GM23338 (cell line): ENCODE measurements around the gene RPL10A. TPM values are rescaled to one million over a fixed set of nuclear protein-coding genes. Genes with fewer than 3 reads are reported as not detected.

ENCODE experiments used
- ATAC-seq: fragments of 200-7000 bp; cut with Tn5 transposase; 3 replicates; pipeline ENCODE4 v1.9.1; 2020
- DNase-seq: peaks from one replicate; pipeline ENCODE4 v3.0.0-alpha.2; 2015; ENCODE audit warnings: low spot score
- H2AFZ ChIP-seq: fragments of 200-600 bp; sonication (generic); 2 replicates; pipeline ENCODE4 v1.8.0; 2016; ENCODE audit warnings: antibody characterized with exemption, mild to moderate bottlenecking, moderate library complexity
- H3F3A ChIP-seq: fragments of 200-600 bp; sonication (generic); replicated peaks from 2 replicates; pipeline ENCODE4 v1.8.0; 2017; ENCODE audit warnings: antibody characterized with exemption, mixed run types, low read depth
- H3K27ac ChIP-seq: fragments of 200-600 bp; sonication (generic); 2 replicates; pipeline ENCODE4 v1.6.1; 2016; ENCODE audit warnings: low read depth
- H3K27me3 ChIP-seq: fragments of 200-600 bp; sonication (generic); 2 replicates; pipeline ENCODE4 v1.8.0; 2016; ENCODE audit warnings: mild to moderate bottlenecking, mixed run types, moderate library complexity; ENCODE audit not compliant: insufficient read depth
- H3K36me3 ChIP-seq: fragments of 200-600 bp; sonication (generic); 2 replicates; pipeline ENCODE4 v1.8.0; 2016; ENCODE audit warnings: mild to moderate bottlenecking; ENCODE audit not compliant: insufficient read depth
- H3K4me1 ChIP-seq: fragments of 200-600 bp; sonication (generic); 2 replicates; pipeline ENCODE4 v1.8.0; 2016; ENCODE audit warnings: mild to moderate bottlenecking, moderate library complexity; ENCODE audit not compliant: insufficient read depth
- H3K4me2 ChIP-seq: fragments of 200-600 bp; sonication (generic); 2 replicates; pipeline ENCODE4 v1.7.1; 2017; ENCODE audit warnings: mixed run types
- H3K4me3 ChIP-seq: fragments of 200-600 bp; sonication (generic); 2 replicates; pipeline ENCODE4 v1.6.1; 2016; ENCODE audit warnings: mixed run types
- H3K79me2 ChIP-seq: fragments of 200-600 bp; sonication (generic); replicated peaks from 2 replicates; pipeline ENCODE4 v1.8.0; 2017; ENCODE audit warnings: mild to moderate bottlenecking; ENCODE audit not compliant: insufficient read depth
- H3K9me2 ChIP-seq: fragments of 200-600 bp; sonication (generic); 2 replicates; pipeline ENCODE4 v1.8.0; 2017; ENCODE audit not compliant: insufficient read depth
- H4K20me1 ChIP-seq: fragments of 200-600 bp; sonication (generic); replicated peaks from 2 replicates; pipeline ENCODE4 v1.8.0; 2017; ENCODE audit warnings: mild to moderate bottlenecking; ENCODE audit not compliant: insufficient read depth
- H3K27ac Mint-ChIP-seq: 2 replicates; pipeline ENCODE4 v1.8.0; 2020; ENCODE audit warnings: inconsistent platforms, mild to moderate bottlenecking, moderate library complexity, mixed read lengths
- H3K27me3 Mint-ChIP-seq: 3 replicates; pipeline ENCODE4 v1.8.0; 2022; ENCODE audit warnings: low read depth, mild to moderate bottlenecking, moderate library complexity, mixed read lengths, inconsistent platforms; ENCODE audit not compliant: insufficient read depth, poor library complexity
- H3K36me3 Mint-ChIP-seq: 3 replicates; pipeline ENCODE4 v1.8.0; 2021; ENCODE audit warnings: low read depth, mild to moderate bottlenecking, inconsistent platforms, moderate library complexity, mixed read lengths
- H3K4me1 Mint-ChIP-seq: 3 replicates; pipeline ENCODE4 v1.8.0; 2020; ENCODE audit warnings: mild to moderate bottlenecking, inconsistent platforms, mixed read lengths
- H3K4me3 Mint-ChIP-seq: 3 replicates; pipeline ENCODE4 v1.8.0; 2021; ENCODE audit warnings: moderate library complexity, mild to moderate bottlenecking, inconsistent platforms, mixed read lengths
- H3K9me3 Mint-ChIP-seq: 3 replicates; pipeline ENCODE4 v1.8.0; 2020; ENCODE audit warnings: moderate library complexity, mild to moderate bottlenecking, inconsistent platforms, mixed read lengths
- EZH2 ChIP-seq: fragments of 200-600 bp; sonication (generic); IDR thresholded peaks from one replicate; pipeline ENCODE4 v1.8.0; 2017; ENCODE audit warnings: antibody characterized with exemption, mild to moderate bottlenecking, low read depth; ENCODE audit not compliant: unreplicated experiment
- JUNB ChIP-seq: IDR thresholded peaks from one replicate; pipeline ENCODE4 v1.6.1; 2016; ENCODE audit warnings: antibody characterized with exemption; ENCODE audit not compliant: unreplicated experiment
- REST ChIP-seq: IDR thresholded peaks from one replicate; pipeline ENCODE4 v1.6.1; 2018; ENCODE audit warnings: antibody characterized with exemption; ENCODE audit not compliant: unreplicated experiment
- STAT1 ChIP-seq: IDR thresholded peaks from one replicate; pipeline ENCODE4 v1.6.1; 2016; ENCODE audit warnings: antibody characterized with exemption; ENCODE audit not compliant: unreplicated experiment
- ZNF331 ChIP-seq: fragments of 250-450 bp; sonication (Bioruptor Pico); IDR thresholded peaks from 2 replicates; pipeline ENCODE4 v1.5.0; 2020; ENCODE audit warnings: low read depth, mild to moderate bottlenecking, moderate library complexity
- polyA plus RNA-seq: library from polyadenylated mRNA; unstranded; fragments of >200 nt; fragmentation: Nextera tagmentation; extraction: Ambion mirVana; gene quantifications from 2 replicates; pipeline ENCODE4 v1.2.1, GENCODE V29; 2016
- total RNA-seq: library from RNA; depleted of rRNA; stranded (reverse); fragments of >200 nt; shearing (Covaris generic); gene quantifications from 2 replicates; pipeline ENCODE4 v1.2.3, GENCODE V29; 2014
- TF ChIP-seq, protein P1 (sequence below): IDR thresholded peaks from 2 replicates; pipeline ENCODE4 v1.6.1; 2016; ENCODE audit warnings: antibody characterized with exemption
- TF ChIP-seq, protein P2 (sequence below): fragments of 250-450 bp; sonication (Bioruptor Pico); IDR thresholded peaks from 2 replicates; pipeline ENCODE4 v1.5.0; 2020; ENCODE audit warnings: mild to moderate bottlenecking, moderate library complexity

The RPL10A gene
- total and polyA plus RNA-seq, 2 experiments from 2014 or later: 730 to 1,297 TPM

DNA sequence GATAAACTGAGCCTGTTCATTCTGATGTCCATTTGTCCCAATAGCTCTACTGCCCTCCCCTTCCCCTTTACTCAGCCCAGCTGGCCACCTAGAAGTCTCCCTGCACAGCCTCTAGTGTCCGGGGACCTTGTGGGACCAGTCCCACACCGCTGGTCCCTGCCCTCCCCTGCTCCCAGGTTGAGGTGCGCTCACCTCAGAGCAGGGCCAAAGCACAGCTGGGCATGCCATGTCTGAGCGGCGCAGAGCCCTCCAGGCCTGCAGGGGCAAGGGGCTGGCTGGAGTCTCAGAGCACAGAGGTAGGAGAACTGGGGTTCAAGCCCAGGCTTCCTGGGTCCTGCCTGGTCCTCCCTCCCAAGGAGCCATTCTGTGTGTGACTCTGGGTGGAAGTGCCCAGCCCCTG lies 40.8 kb upstream of the RPL10A start (continued):
- TF ChIP-seq, protein P1, sequence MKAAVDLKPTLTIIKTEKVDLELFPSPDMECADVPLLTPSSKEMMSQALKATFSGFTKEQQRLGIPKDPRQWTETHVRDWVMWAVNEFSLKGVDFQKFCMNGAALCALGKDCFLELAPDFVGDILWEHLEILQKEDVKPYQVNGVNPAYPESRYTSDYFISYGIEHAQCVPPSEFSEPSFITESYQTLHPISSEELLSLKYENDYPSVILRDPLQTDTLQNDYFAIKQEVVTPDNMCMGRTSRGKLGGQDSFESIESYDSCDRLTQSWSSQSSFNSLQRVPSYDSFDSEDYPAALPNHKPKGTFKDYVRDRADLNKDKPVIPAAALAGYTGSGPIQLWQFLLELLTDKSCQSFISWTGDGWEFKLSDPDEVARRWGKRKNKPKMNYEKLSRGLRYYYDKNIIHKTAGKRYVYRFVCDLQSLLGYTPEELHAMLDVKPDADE: no peak
- no peak for TF ChIP-seq JUNB
- TF ChIP-seq ZNF331: no peak
- no peak for TF ChIP-seq EZH2
- TF ChIP-seq, protein P2, sequence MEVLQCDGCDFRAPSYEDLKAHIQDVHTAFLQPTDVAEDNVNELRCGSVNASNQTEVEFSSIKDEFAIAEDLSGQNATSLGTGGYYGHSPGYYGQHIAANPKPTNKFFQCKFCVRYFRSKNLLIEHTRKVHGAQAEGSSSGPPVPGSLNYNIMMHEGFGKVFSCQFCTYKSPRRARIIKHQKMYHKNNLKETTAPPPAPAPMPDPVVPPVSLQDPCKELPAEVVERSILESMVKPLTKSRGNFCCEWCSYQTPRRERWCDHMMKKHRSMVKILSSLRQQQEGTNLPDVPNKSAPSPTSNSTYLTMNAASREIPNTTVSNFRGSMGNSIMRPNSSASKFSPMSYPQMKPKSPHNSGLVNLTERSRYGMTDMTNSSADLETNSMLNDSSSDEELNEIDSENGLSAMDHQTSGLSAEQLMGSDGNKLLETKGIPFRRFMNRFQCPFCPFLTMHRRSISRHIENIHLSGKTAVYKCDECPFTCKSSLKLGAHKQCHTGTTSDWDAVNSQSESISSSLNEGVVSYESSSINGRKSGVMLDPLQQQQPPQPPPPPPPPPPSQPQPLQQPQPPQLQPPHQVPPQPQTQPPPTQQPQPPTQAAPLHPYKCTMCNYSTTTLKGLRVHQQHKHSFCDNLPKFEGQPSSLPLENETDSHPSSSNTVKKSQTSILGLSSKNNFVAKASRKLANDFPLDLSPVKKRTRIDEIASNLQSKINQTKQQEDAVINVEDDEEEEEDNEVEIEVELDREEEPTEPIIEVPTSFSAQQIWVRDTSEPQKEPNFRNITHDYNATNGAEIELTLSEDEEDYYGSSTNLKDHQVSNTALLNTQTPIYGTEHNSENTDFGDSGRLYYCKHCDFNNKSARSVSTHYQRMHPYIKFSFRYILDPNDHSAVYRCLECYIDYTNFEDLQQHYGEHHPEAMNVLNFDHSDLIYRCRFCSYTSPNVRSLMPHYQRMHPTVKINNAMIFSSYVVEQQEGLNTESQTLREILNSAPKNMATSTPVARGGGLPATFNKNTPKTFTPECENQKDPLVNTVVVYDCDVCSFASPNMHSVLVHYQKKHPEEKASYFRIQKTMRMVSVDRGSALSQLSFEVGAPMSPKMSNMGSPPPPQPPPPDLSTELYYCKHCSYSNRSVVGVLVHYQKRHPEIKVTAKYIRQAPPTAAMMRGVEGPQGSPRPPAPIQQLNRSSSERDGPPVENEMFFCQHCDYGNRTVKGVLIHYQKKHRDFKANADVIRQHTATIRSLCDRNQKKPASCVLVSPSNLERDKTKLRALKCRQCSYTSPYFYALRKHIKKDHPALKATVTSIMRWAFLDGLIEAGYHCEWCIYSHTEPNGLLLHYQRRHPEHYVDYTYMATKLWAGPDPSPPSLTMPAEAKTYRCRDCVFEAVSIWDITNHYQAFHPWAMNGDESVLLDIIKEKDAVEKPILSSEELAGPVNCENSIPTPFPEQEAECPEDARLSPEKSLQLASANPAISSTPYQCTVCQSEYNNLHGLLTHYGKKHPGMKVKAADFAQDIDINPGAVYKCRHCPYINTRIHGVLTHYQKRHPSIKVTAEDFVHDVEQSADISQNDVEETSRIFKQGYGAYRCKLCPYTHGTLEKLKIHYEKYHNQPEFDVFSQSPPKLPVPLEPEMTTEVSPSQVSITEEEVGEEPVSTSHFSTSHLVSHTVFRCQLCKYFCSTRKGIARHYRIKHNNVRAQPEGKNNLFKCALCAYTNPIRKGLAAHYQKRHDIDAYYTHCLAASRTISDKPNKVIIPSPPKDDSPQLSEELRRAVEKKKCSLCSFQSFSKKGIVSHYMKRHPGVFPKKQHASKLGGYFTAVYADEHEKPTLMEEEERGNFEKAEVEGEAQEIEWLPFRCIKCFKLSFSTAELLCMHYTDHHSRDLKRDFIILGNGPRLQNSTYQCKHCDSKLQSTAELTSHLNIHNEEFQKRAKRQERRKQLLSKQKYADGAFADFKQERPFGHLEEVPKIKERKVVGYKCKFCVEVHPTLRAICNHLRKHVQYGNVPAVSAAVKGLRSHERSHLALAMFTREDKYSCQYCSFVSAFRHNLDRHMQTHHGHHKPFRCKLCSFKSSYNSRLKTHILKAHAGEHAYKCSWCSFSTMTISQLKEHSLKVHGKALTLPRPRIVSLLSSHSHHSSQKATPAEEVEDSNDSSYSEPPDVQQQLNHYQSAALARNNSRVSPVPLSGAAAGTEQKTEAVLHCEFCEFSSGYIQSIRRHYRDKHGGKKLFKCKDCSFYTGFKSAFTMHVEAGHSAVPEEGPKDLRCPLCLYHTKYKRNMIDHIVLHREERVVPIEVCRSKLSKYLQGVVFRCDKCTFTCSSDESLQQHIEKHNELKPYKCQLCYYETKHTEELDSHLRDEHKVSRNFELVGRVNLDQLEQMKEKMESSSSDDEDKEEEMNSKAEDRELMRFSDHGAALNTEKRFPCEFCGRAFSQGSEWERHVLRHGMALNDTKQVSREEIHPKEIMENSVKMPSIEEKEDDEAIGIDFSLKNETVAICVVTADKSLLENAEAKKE: no peak

DNA sequence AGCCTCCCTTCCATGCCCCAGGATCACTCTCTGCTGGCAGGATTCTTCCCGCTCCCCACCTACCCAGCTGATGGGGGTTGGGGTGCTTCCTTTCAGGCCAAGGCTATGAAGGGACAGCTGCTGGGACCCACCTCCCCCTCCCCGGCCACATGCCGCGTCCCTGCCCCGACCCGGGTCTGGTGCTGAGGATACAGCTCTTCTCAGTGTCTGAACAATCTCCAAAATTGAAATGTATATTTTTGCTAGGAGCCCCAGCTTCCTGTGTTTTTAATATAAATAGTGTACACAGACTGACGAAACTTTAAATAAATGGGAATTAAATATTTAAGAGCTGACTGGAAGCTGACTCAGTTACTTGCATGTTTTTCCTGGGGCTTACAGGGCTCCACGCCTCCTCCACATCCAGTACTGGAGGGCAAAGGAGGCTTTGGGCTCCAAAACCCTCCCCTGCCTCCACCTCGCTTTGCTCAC lies 40.3 kb upstream of the RPL10A start:
- peak; percentile 34 for DNase-seq
- H3K4me1 Mint-ChIP-seq: peaks cover 27% of the 10 kb centered on the region
- H3K27me3 Mint-ChIP-seq: no peaks in the 10 kb centered on the region
- peaks cover 15% of the 10 kb centered on the region for H3K4me1 ChIP-seq
- no peaks in the 10 kb centered on the region for H3F3A ChIP-seq
- H3K9me3 Mint-ChIP-seq: peaks cover 23% of the 10 kb centered on the region
- no peaks in the 10 kb centered on the region for H3K79me2 ChIP-seq
- no peak overlapping the region for H3K27ac ChIP-seq
- no peak overlapping the region for H3K4me3 ChIP-seq
- peaks cover 3% of the 10 kb centered on the region; the same call in 1 of the 2 replicates for H3K36me3 ChIP-seq
- H3K27me3 ChIP-seq: no peaks in the 10 kb centered on the region
- H3K36me3 Mint-ChIP-seq: peaks cover 27% of the 10 kb centered on the region
- TF ChIP-seq REST: no peak
- no peak for TF ChIP-seq ZNF331
- no peak for TF ChIP-seq JUNB
- TF ChIP-seq STAT1: no peak
- 0 out of 2 replicates have a peak overlapping the region, but pooled peaks have one; percentile 81 for H3K27ac Mint-ChIP-seq
- no peaks in the 10 kb centered on the region for H3K9me2 ChIP-seq
- H3K4me3 Mint-ChIP-seq: no peak overlapping the region
- H4K20me1 ChIP-seq: no peaks in the 10 kb centered on the region
- ATAC-seq: peak; percentile 59
- H3K4me2 ChIP-seq: 0 out of 2 replicates have a peak overlapping the region, but pooled peaks have one; percentile 55
- H2AFZ ChIP-seq: no peak overlapping the region
